Tracheal epithelial cell (primary cell): ENCODE measurements around the gene C4B. TPM values are rescaled to one million over a fixed set of nuclear protein-coding genes. Genes with fewer than 3 reads are reported as not detected.

ENCODE experiments used
- total RNA-seq: library from RNA; depleted of rRNA; stranded (reverse); fragments of >200 nt; gene quantifications from 2 replicates; pipeline ENCODE4 v1.2.1, GENCODE V29; 2014

The C4B gene
- total RNA-seq = 1.2 and 2.3 TPM in 2 replicates

DNA sequence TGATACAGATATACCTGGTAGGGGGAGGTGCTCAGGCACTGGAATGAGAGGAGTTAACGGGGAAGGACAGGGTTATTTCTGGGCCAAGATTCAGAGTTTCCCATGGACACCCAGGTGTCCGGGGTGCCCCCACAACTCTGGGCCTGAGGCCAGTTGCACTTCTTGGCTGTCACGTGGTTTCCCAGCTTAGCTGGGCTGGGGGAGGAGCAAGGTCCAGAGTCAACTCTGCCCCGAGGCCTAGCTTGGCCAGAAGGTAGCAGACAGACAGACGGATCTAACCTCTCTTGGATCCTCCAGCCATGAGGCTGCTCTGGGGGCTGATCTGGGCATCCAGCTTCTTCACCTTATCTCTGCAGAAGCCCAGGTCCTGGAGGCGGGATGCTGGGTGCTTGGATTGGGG is at the start of gene C4B:
C4B (plus strand) TSS at position 249 of the 400 bp plus-strand sequence; CDS start at position 300, 51 bp downstream.

DNA sequence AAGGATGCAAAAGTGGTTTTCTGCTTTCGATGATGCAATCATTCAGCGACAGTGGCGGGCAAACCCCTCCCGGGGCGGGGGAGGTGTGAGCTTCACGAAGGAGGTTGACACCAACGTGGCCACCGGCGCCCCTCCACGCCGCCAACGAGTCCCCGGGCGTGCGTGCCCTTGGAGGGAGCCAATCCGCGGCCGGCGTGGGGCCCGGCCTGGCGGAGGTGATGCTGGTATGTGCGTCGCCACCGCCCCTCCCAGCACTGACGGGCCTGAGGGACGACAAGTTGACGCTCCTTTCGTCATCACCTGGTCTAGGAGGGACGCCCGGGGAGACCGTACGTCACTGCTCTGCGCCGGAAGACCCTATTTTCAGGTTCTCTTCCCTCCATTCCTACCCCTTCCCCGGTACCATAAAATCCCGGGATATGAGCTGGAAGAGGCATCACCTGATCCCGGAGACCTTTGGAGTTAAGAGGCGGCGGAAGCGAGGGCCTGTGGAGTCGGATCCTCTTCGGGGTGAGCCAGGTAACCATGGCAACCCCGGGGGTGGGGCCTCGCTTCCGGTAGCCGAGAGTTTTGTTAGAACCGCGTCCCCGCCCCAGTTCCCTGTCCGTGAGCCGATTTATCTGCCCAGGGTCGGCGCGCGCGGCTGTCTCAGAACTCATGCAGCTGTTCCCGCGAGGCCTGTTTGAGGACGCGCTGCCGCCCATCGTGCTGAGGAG is 42.4 kb upstream of the C4B start, which contains the start of gene DXO:
DXO (minus strand) TSS at position 146 of the 716 bp plus-strand sequence. CDS start 463 bp downstream, outside the sequence.

DNA sequence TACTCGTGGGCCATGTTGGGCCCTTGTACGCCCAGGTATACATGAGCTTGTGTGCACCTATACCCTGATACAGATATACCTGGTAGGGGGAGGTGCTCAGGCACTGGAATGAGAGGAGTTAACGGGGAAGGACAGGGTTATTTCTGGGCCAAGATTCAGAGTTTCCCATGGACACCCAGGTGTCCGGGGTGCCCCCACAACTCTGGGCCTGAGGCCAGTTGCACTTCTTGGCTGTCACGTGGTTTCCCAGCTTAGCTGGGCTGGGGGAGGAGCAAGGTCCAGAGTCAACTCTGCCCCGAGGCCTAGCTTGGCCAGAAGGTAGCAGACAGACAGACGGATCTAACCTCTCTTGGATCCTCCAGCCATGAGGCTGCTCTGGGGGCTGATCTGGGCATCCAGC is 32.9 kb upstream of the C4B start, which contains the start of gene C4A:
C4A (plus strand) TSS at position 314 of the 400 bp plus-strand sequence; CDS start at position 365, 51 bp downstream.

DNA sequence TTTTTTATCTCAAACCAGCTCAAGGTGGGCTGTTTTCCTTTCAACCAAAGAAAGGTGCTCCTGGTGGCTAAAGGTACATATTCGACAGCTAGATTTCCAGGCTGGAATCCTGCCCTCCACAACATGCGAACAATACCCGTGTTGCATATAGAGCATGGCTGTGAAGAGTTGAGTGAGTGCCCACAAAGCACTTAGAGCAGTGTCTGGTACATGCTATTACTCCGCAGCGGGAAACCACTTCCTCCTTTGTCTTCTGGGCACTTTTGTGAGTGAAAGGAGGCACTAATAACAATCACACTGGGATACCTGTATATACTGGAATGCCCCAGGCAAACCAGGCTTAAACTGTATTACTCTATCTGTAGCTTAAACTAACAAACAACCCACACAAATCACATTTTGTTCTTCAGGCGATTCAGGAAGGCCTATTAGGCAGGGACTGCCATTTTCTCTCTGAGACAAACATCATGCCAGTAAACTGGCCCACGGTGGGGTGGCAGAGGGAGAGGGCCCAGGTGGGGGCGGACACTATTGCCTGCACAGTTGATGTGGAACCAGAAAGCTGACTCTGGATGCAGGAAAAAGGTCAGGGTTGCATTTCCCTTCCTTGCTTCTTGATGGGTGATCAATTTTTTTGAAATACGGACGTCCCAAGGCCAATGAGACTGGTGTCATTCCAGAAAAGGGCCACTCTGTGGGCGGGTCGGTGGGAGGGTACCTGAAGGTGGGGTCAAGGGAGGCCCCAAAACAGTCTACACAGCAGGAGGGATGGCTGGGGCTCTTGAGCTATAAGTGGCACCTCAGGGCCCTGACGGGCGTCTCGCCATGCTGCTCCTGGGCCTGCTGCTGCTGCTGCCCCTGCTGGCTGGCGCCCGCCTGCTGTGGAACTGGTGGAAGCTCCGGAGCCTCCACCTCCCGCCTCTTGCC is 23.3 kb downstream of the C4B start, which contains the start of gene CYP21A2:
CYP21A2 (plus strand) TSS at position 818 of the 927 bp plus-strand sequence; CDS start at position 826, 8 bp downstream.

Other genes starting within 250 kb of the C4B start
- gene VWA7, start 237.5 kb upstream of the C4B start, total RNA-seq = 0.43 and 0.48 TPM in 2 replicates
- gene VARS1, start 219.0 kb upstream of the C4B start, total RNA-seq = 61.0 and 64.8 TPM in 2 replicates
- gene LSM2, start 207.8 kb upstream of the C4B start, total RNA-seq = 34.2 and 39.0 TPM in 2 replicates
- gene HSPA1L, start 199.5 kb upstream of the C4B start, total RNA-seq = 0.64 and 0.72 TPM in 2 replicates
- gene HSPA1A, start 199.3 kb upstream of the C4B start, total RNA-seq = 124 and 172 TPM in 2 replicates
- gene HSPA1B, start 187.1 kb upstream of the C4B start, total RNA-seq = 268 TPM in 2 replicates
- gene NEU1, start 152.0 kb upstream of the C4B start, total RNA-seq = 70.3 and 75.4 TPM in 2 replicates
- 3.8 and 8.2 TPM in 2 replicates for gene SLC44A4, start 135.8 kb upstream of the C4B start, total RNA-seq
- gene EHMT2, start 117.1 kb upstream of the C4B start, total RNA-seq = 25.6 and 28.4 TPM in 2 replicates
- 0.72 and 3.0 TPM in 2 replicates for gene ZBTB12, start 112.7 kb upstream of the C4B start, total RNA-seq
- 0.96 and 2.1 TPM in 2 replicates for gene C2, start 87.1 kb upstream of the C4B start, total RNA-seq
- 0.64 and 19.0 TPM in 2 replicates for gene CFB, start 68.7 kb upstream of the C4B start, total RNA-seq
- gene NELFE, start 55.8 kb upstream of the C4B start, total RNA-seq = 120 and 152 TPM in 2 replicates
- gene SKIC2, start 55.6 kb upstream of the C4B start, total RNA-seq = 48.2 and 48.4 TPM in 2 replicates
- gene DXO, start 42.7 kb upstream of the C4B start, total RNA-seq = 10.6 and 13.2 TPM in 2 replicates
- 1.4 and 2.8 TPM in 2 replicates for gene C4A, start 32.7 kb upstream of the C4B start, total RNA-seq
- 0.24 TPM in 1 of 2 replicates, not detected in the other for gene CYP21A2, start 23.6 kb downstream of the C4B start, total RNA-seq
- 0.43 and 0.48 TPM in 2 replicates for gene TNXB, start 94.5 kb downstream of the C4B start, total RNA-seq
- gene ATF6B, start 113.5 kb downstream of the C4B start, total RNA-seq = 12.6 and 15.2 TPM in 2 replicates
- gene FKBPL, start 115.5 kb downstream of the C4B start, total RNA-seq = 4.3 and 7.0 TPM in 2 replicates
- not detected in 2 replicates for gene PRRT1, start 137.1 kb downstream of the C4B start, total RNA-seq
- 11.1 and 83.4 TPM in 2 replicates for gene PPT2, start 139.3 kb downstream of the C4B start, total RNA-seq
- 0.24 TPM in 1 of 2 replicates, not detected in the other for gene EGFL8, start 149.8 kb downstream of the C4B start, total RNA-seq
- gene AGPAT1, start 161.3 kb downstream of the C4B start, total RNA-seq = 9.4 and 11.3 TPM in 2 replicates
- gene RNF5, start 163.6 kb downstream of the C4B start, total RNA-seq = 33.2 and 39.8 TPM in 2 replicates
- 0.43 TPM in 1 of 2 replicates, not detected in the other for gene AGER, start 169.5 kb downstream of the C4B start, total RNA-seq
- 32.6 and 36.4 TPM in 2 replicates for gene PBX2, start 175.4 kb downstream of the C4B start, total RNA-seq
- gene GPSM3, start 177.8 kb downstream of the C4B start, total RNA-seq = 0.64 and 1.7 TPM in 2 replicates
- 0.43 and 0.72 TPM in 2 replicates for gene NOTCH4, start 209.3 kb downstream of the C4B start, total RNA-seq